PFSK-1 (cell line): ENCODE data around the gene HEY2.

ENCODE experiments used
- POLR2AphosphoS5 ChIP-seq: IDR thresholded peaks from 2 replicates; pipeline ENCODE4 v1.6.1; 2012; ENCODE audit warnings: low read depth, mild to moderate bottlenecking, control low read depth, low read length, moderate library complexity
- REST ChIP-seq, 2 experiments: IDR thresholded peaks; 2 replicates each; pipeline versions ENCODE4 v1.6.1 to v1.8.0; 2011 to 2012; ENCODE audit warnings: low read depth in 2 of 2, low read length in 2 of 2, control low read depth in 1 of 2, inconsistent platforms in 1 of 2, mild to moderate bottlenecking in 1 of 2, moderate library complexity in 1 of 2; ENCODE audit not compliant: insufficient read depth in 1 of 2
- SIN3A ChIP-seq: IDR thresholded peaks from 2 replicates; pipeline ENCODE4 v1.6.1; 2012; ENCODE audit warnings: mild to moderate bottlenecking, low read length, moderate library complexity, borderline replicate concordance; ENCODE audit not compliant: insufficient read depth
- TAF1 ChIP-seq: IDR thresholded peaks from 2 replicates; pipeline ENCODE4 v1.6.1; 2012; ENCODE audit warnings: low read length, control low read depth, borderline replicate concordance; ENCODE audit not compliant: insufficient read depth

- TF ChIP-seq POLR2AphosphoS5 (no peak), REST (IDR thresholded peaks at IDR 0.05; ENCODE audit: insufficient read depth in 1 of 2, low read depth in 2 of 2, low read length in 2 of 2) (no peak), TAF1 (no peak), SIN3A (no peak)
These were observed 14.8 kb downstream of the HEY2 start for GRCh38 chr6:125764121-125764671.
